HG03571 (cell line): ENCODE data around the gene STAT3.
"Not testable (repeated sequence)": the region's sequence is repeated elsewhere in the genome, so short reads cannot be mapped to it uniquely, and the experiment has no call there.

Source experiments
- ATAC-seq: cut with Tn5 transposase; IDR thresholded peaks from one replicate; pipeline ENCODE4 v1.9.1; 2021; ENCODE audit not compliant: unreplicated experiment

The STAT3 gene

GRCh38 chr17:42388381-42389134 is at the start of gene STAT3:
TSS of gene STAT3 (minus strand) at chr17:42388442. CDS start at chr17:42348516, 39,926 bp downstream.
- ATAC-seq: peak; percentile 85

- ATAC-seq: no peak
Measured at GRCh38 chr17:42436391-42436790, 48.1 kb upstream of the STAT3 start.

DNA sequence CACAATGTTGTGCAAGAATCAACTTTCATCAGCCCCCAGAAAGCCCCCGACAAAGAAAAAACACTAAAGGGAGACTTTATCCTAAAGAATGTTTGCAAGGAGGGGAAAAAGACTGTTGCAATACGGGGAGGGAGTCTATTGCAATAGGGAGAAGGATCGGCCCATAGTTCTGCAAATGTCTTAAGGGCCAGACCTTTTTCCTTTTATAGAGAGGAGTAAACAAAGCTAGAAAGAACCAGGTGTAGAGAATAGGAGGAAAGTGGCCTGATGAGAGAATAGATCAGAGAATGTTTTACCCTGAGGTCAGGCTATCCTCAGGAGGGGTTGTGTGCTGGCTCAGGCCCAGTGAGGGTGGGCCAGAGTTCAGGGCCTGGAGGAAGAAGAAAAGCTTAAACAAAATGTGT is 43.5 kb upstream of the STAT3 start:
- ATAC-seq: no peak

GRCh38 chr17:42429726-42430447 is 41.6 kb upstream of the STAT3 start:
- no peak for ATAC-seq

GRCh38 chr17:42428141-42428944 is 40.1 kb upstream of the STAT3 start:
- no peak for ATAC-seq

- ATAC-seq: no peak
Measured at GRCh38 chr17:42424991-42425610, 36.9 kb upstream of the STAT3 start.

- ATAC-seq: no peak
Measured at GRCh38 chr17:42423766-42424165, 35.5 kb upstream of the STAT3 start.

DNA sequence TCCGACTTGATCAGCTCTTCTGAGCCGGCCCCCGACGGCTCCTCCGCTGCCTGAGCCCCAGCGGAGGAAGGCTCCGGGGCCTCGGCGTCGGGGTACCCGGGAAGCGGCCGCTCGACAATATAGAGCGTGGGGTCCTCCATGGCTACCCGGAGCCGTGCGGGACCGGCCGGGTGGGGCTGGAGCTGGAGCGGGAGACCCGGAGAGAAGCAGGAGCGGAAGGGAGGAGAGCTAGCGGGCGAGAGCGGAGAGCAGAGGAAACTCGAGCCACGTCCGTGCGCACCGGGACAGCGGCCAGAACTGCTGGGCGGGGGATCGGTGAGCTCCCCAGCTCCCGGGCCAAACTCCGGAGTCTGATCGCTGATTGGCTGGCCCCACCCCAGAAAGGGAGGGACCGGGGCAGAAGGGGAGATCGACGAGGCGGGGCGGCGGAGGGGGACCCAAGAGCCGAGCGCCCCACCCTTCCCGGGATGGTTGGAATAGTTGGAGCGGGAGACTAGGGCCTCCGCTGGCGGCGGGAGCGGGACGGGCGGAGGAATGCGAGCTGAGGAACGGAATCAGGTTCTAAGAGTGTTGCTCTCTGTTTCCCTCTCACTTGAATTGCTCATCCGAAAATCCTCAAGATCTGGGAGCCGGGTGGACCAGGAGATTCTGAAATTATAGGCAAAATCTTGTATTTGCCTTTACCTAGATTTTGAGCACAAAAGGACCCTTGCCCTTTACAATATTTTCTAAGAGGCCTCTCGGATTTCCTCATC is 34.9 kb upstream of the STAT3 start, which contains the start of gene CAVIN1:
Gene CAVIN1, minus strand, starts transcription at position 299 of the 755 bp plus-strand sequence. Its CDS starts 159 bp downstream, at position 140.
- no peak for ATAC-seq

GRCh38 chr17:42422412-42422957 is 34.2 kb upstream of the STAT3 start:
- no peak for ATAC-seq

GRCh38 chr17:42421507-42422338 is 33.5 kb upstream of the STAT3 start:
- ATAC-seq: no peak

DNA sequence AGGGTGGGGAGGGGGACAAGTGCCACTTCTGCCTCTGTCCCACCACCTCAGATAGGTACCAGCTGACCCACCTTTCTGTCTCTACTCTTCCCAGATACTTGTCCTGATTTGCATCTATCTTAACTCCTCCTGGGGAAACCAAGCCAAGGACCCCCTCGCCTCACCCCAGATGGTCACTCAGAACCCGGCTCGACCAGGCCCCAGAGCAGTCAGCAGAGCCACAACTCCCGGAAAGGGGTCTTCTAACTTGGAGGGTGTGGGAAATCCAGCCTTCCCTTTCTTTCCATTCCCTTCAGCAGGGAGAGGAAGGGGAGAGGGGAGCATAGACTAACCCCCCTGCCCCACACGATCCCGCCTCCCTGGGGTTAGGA is 32.9 kb upstream of the STAT3 start:
- ATAC-seq: no peak

DNA sequence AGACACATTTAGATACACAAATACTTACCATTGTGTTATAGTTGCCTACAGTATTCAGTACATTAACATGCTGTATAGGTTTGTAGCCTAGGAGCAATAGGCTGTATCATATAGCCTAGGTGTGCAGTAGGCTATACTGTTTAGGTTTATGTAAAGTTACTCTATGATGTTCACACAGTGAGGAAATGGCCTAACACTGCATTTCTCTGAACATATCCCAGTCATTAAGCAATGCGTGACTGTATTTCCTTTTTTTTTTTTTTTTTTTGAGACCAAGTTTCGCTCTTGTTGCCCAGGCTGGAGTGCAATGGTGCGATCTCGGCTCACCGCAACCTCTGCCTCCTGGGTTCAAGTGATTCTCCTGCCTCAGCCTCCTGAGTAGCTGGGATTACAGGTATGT is 29.7 kb upstream of the STAT3 start:
- ATAC-seq: not testable (repeated sequence)

DNA sequence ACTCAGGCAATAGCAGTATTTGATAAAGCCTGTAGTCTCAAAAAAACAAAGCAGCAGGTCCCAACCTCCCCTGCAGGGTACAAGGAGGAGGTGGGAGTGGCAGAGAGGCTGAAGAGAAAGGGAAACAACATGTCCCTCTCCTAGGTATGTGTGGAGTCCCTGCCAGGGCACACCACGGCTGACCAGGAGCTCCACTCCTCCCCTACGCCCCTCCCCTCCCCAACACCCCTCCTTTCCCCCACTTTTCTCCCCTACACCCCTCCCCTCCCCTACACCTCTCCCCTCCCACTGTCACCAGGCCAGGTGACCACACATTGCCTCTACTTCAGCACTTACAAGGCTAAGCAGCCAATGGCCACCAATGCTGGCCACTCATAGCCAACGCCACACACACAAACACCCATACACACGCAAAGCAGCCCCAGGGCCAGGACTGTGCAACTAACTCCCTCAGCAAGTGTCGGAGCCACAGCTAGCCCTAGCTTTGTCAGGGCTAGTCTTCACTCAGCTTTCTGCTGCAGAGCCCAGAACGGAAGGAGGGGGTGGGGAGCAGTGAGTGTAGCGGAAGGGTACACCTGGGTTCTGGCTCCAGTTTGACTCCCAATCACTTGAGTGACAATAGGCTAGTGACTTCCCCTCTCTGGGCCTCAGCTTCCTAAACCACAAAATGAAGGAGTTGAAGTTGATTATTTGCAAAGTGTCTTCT is 26.6 kb upstream of the STAT3 start:
- no peak for ATAC-seq

- ATAC-seq: no peak
Measured at GRCh38 chr17:42413464-42414040, 25.3 kb upstream of the STAT3 start.

GRCh38 chr17:42411905-42412679 is 23.9 kb upstream of the STAT3 start:
- ATAC-seq: no peak

DNA sequence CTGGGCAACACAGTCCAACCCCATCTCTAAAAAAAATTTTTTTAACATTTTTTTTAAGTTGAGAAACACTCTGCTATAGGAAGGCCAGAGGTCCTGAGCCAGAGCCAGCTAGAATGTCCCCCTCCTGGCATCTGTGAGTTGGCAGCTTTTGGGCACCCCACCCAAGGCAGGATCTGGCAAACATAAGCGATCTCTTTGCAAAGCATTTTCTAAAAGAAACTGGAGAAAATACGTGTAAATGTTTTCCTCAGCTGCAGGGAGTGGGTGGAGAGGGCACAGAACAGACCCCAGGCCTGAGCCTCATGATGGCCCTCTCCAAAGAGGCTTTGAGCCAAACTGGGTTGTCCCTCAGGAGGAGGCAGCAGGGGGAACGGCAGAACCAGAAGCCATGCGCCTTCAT is 23.1 kb upstream of the STAT3 start:
- no peak for ATAC-seq

DNA sequence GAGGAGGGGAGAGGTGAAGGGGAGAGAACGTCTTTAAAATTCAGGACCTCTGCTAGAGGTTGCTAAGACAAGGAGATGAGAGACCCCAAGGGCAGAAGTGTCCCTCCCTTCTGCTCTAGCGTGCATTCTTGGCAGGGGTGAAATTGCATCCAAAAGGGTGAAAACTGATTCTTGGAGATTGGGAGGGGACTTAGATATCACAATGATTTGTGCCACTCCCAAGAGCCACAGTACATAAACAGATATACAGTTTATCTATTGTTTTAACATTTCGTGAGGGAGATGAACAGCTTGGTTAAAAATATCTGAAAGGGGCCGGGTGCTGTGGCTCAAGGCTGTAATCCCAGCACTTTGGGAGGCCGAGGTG is 22.1 kb upstream of the STAT3 start:
- no peak for ATAC-seq
